ENCODE results near the gene YWHAQ.
A peak's percentile ranks its signal among the peaks of the same experiment; 100 is the strongest.

Gene YWHAQ

GRCh38 chr2:9630736-9631552 lies at the start of gene YWHAQ:
Gene YWHAQ (minus strand): TSS chr2:9630997. CDS start chr2:9630452, 545 bp downstream.
- H3K27ac Mint-ChIP-seq: peak within 1 kb of the TSS; percentile 91
- peak; percentile 98 for ATAC-seq
- H3K4me3 Mint-ChIP-seq: peak within 1 kb of the TSS; percentile 97
- no peaks in the 10 kb centered on the region for H3K27me3 Mint-ChIP-seq
- no peaks in the 10 kb centered on the region for H3K9me3 Mint-ChIP-seq
- peaks cover 25% of the 10 kb centered on the region for H3K36me3 Mint-ChIP-seq
- peaks cover 52% of the 10 kb centered on the region for H3K4me1 Mint-ChIP-seq

DNA sequence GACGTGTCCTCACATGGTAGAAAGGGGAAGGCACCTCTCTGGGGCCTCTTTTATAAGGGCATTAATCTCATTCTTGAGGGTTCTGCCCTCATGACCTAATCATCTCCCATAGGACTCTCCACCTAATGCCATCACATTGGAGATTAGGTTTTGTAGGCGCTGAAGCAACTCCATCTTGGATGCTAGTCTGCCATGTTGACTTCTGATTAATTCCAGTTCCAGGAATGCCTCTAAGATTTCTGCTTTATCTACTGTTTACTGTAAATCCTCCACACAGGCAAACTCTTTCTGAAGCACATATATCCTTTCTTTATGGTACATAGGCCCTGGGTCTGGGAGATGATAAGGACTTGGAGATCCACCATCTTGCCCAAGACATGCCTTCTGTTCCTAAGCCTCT lies 49.3 kb upstream of the YWHAQ start:
- no peaks in the 10 kb centered on the region for H3K36me3 Mint-ChIP-seq
- ATAC-seq: no peak
- no peak overlapping the region for H3K4me3 Mint-ChIP-seq
- peaks cover 13% of the 10 kb centered on the region for H3K4me1 Mint-ChIP-seq
- H3K27me3 Mint-ChIP-seq: no peaks in the 10 kb centered on the region
- H3K27ac Mint-ChIP-seq: no peak overlapping the region
- H3K9me3 Mint-ChIP-seq: no peaks in the 10 kb centered on the region

GRCh38 chr2:9679218-9679617 lies 48.4 kb upstream of the YWHAQ start:
- Mint-ChIP-seq H3K27ac (no peak overlapping the region), H3K27me3 (no peaks in the 10 kb centered on the region), H3K4me3 (no peak overlapping the region), H3K36me3 (no peaks in the 10 kb centered on the region), H3K9me3 (no peaks in the 10 kb centered on the region), H3K4me1 (peaks cover 13% of the 10 kb centered on the region)
- no peak for ATAC-seq

GRCh38 chr2:9678544-9678943 lies 47.7 kb upstream of the YWHAQ start:
- peaks cover 13% of the 10 kb centered on the region for H3K4me1 Mint-ChIP-seq
- H3K36me3 Mint-ChIP-seq: no peaks in the 10 kb centered on the region
- no peak for ATAC-seq
- no peak overlapping the region for H3K27ac Mint-ChIP-seq
- H3K27me3 Mint-ChIP-seq: peaks cover 6% of the 10 kb centered on the region
- no peaks in the 10 kb centered on the region for H3K9me3 Mint-ChIP-seq
- H3K4me3 Mint-ChIP-seq: no peak overlapping the region

DNA sequence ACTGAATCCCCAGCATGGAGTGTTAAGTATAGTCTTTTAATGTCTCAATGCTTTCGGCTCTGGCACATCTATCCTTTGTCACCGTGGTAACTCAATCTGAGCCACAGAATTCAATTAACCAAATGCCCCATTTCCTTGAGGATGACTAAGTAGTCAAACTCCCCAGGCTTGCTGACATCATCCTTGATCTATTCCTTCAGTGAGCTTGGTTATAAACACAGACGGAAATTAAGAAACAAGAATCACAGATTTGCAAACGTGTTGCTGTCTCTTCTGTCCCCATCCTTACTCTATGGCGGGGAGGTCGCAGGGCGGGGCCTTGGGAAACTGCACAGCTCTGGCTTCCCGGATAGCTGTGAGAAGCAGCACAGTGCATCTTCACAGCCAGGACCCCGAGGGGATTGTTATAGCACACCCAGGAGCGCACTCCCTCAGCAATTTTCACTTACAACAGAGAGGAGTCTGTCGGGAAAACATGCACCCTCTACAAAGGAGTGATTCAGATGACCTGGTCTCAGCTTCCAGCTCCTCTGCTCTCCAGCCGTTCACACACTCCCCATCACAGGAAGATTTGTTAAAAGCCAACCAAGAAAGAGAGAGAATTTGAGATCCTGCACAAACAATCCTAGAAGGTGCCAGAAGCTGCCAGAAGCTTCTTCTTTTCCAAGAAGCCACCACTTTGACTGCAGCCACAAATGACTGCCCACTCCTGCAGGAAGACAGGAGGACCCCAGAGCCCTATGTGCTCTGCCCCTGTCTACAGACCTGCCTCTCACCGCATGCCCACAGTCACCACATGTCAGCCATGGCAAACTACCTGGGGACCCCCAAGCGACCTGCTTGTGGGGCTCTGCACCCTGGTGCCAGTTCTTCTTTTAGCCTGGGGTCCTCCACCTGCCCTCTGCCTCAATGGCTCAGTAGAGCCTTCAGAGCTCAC lies 44.9 kb upstream of the YWHAQ start:
- ATAC-seq: no peak
- no peaks in the 10 kb centered on the region for H3K9me3 Mint-ChIP-seq
- no peak overlapping the region for H3K4me3 Mint-ChIP-seq
- no peaks in the 10 kb centered on the region for H3K36me3 Mint-ChIP-seq
- no peak overlapping the region for H3K27ac Mint-ChIP-seq
- peaks cover 2% of the 10 kb centered on the region for H3K4me1 Mint-ChIP-seq
- H3K27me3 Mint-ChIP-seq: peaks cover 9% of the 10 kb centered on the region

- Mint-ChIP-seq H3K9me3 (no peaks in the 10 kb centered on the region), H3K27me3 (peaks cover 9% of the 10 kb centered on the region), H3K27ac (no peak overlapping the region)
Measured at GRCh38 chr2:9674891-9675414, 44.2 kb upstream of the YWHAQ start.

DNA sequence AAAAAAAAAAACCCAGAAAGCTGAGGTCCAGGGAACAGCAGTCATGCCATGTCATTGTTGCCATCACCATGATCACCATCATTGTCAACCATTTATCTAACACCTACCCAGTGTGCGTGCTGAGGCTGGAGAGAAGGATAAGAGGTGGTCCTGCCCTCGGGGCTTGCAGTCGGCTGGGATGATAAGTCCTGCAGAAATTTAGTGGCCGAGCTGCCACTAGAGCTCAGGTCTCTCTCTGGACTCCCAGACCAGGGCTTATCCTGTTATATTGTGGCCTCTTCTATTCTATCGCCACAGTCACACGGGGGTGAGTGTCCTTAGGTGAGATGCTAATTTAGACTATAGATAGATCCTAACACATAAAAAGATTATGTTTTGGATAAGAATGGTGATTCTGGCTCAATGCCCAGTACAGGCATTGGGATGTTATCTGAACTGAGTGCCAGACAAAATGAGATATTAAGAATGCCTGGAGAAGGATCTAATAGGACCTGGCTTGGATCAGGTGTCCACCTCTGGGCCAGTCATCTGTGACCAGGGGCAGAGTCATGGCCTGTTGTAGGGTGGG lies 43.2 kb upstream of the YWHAQ start:
- no peak overlapping the region for H3K27ac Mint-ChIP-seq
- no peaks in the 10 kb centered on the region for H3K4me1 Mint-ChIP-seq
- no peaks in the 10 kb centered on the region for H3K9me3 Mint-ChIP-seq
- H3K27me3 Mint-ChIP-seq: peaks cover 9% of the 10 kb centered on the region
- ATAC-seq: no peak
- no peak overlapping the region for H3K4me3 Mint-ChIP-seq
- H3K36me3 Mint-ChIP-seq: no peaks in the 10 kb centered on the region

More at GRCh38 chr2:9674891-9675414, 44.2 kb upstream of the YWHAQ start:
- Mint-ChIP-seq H3K36me3 (no peaks in the 10 kb centered on the region), H3K4me1 (no peaks in the 10 kb centered on the region), H3K4me3 (no peak overlapping the region)
- ATAC-seq: no peak

GRCh38 chr2:9668687-9669345 lies 38.0 kb upstream of the YWHAQ start:
- Mint-ChIP-seq H3K27ac (no peak overlapping the region), H3K4me1 (peaks cover 7% of the 10 kb centered on the region), H3K27me3 (peaks cover 15% of the 10 kb centered on the region), H3K36me3 (no peaks in the 10 kb centered on the region), H3K4me3 (no peak overlapping the region), H3K9me3 (no peaks in the 10 kb centered on the region)
- ATAC-seq: no peak

GRCh38 chr2:9667826-9668225 lies 37.0 kb upstream of the YWHAQ start:
- no peak for ATAC-seq
- peaks cover 12% of the 10 kb centered on the region for H3K4me1 Mint-ChIP-seq
- H3K27me3 Mint-ChIP-seq: peaks cover 10% of the 10 kb centered on the region
- no peak overlapping the region for H3K4me3 Mint-ChIP-seq
- H3K27ac Mint-ChIP-seq: no peak overlapping the region
- no peaks in the 10 kb centered on the region for H3K36me3 Mint-ChIP-seq
- H3K9me3 Mint-ChIP-seq: no peaks in the 10 kb centered on the region

DNA sequence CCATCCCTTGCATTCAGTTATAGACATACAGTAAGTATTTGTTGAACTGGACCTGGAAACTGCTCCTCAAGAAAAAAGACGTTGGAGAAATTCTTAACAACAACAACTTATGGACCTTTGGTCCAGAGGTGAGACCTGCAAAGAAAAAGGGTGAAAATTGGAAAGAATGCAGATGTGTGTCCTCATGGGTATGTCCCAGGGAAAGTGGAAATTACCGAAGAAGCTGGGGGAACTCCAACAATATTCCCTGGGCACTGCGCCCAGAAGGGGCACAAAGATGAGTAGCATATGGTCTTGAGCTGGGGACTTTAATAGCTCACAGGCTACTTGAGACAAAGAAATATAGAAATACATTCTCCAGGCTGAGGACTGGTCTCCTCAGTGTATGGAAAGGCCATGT lies 35.5 kb upstream of the YWHAQ start:
- H3K27ac Mint-ChIP-seq: no peak overlapping the region

DNA sequence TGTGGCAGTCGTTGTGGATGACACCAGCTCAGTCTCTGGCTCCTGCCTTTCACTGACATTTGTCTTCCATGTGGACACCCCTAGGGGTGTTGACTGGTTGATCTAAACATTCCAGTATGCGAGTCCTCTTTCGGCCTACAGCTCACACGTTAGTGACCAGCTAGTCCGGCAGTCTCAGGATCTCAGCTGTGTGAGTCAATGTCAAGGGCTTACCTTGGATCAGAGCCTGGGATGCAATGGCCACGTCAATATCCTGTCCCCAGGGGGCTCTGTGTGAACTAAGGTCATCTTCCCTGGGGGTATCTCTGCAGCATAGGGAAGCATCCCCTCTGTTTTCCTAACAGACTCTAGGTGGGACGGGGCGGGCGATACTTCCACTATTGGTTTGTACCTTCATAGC lies 35.1 kb upstream of the YWHAQ start:
- Mint-ChIP-seq H3K4me3 (no peak overlapping the region), H3K36me3 (no peaks in the 10 kb centered on the region), H3K27me3 (peaks cover 10% of the 10 kb centered on the region), H3K9me3 (no peaks in the 10 kb centered on the region), H3K4me1 (peaks cover 12% of the 10 kb centered on the region), H3K27ac (no peak overlapping the region)
- ATAC-seq: no peak

More for the DNA sequence above, 35.5 kb upstream of the YWHAQ start:
- no peaks in the 10 kb centered on the region for H3K36me3 Mint-ChIP-seq
- no peaks in the 10 kb centered on the region for H3K9me3 Mint-ChIP-seq
- no peak overlapping the region for H3K4me3 Mint-ChIP-seq
- no peak for ATAC-seq
- peaks cover 12% of the 10 kb centered on the region for H3K4me1 Mint-ChIP-seq
- peaks cover 10% of the 10 kb centered on the region for H3K27me3 Mint-ChIP-seq

- Mint-ChIP-seq H3K4me1 (peaks cover 12% of the 10 kb centered on the region), H3K4me3 (no peak overlapping the region), H3K36me3 (no peaks in the 10 kb centered on the region), H3K9me3 (no peaks in the 10 kb centered on the region), H3K27me3 (peaks cover 10% of the 10 kb centered on the region), H3K27ac (no peak overlapping the region)
- ATAC-seq: no peak
Measured at GRCh38 chr2:9664365-9664764, 33.6 kb upstream of the YWHAQ start.

- H3K9me3 Mint-ChIP-seq: no peaks in the 10 kb centered on the region
- no peaks in the 10 kb centered on the region for H3K36me3 Mint-ChIP-seq
- H3K27me3 Mint-ChIP-seq: peaks cover 10% of the 10 kb centered on the region
- no peak overlapping the region for H3K4me3 Mint-ChIP-seq
- ATAC-seq: no peak
- peak overlapping the region; percentile 6 for H3K27ac Mint-ChIP-seq
- H3K4me1 Mint-ChIP-seq: peaks cover 12% of the 10 kb centered on the region
Measured at GRCh38 chr2:9663008-9663879, 32.4 kb upstream of the YWHAQ start.

DNA sequence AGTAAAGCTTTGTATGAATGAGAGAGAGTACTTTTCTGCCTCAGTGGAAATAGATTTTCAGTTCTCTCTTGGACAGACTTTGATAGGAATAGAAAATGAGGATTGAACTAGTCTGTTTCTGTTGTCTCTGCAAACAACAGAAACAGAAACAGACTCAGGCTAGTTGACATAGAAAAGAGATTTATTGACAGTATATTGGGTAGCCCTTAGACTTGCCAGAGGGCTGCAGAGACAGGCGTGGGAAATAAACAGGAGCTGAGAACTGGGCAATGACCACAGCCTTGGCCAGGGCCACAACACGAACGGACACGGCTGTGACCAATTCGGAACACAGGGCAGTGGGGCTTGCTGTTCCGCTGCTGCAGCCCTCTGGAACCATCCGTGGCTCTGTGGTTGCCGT lies 30.5 kb upstream of the YWHAQ start:
- H3K27ac Mint-ChIP-seq: no peak overlapping the region
- H3K4me1 Mint-ChIP-seq: peaks cover 15% of the 10 kb centered on the region
- no peaks in the 10 kb centered on the region for H3K36me3 Mint-ChIP-seq
- no peaks in the 10 kb centered on the region for H3K9me3 Mint-ChIP-seq
- peaks cover 10% of the 10 kb centered on the region for H3K27me3 Mint-ChIP-seq
- H3K4me3 Mint-ChIP-seq: no peak overlapping the region
- ATAC-seq: no peak
